GM19025 (cell line): Measurements from ENCODE around the gene PLEKHM2.

Experiments used
- ATAC-seq: cut with Tn5 transposase; IDR thresholded peaks from one replicate; pipeline ENCODE4 v1.9.1; 2021; ENCODE audit warnings: mild to moderate bottlenecking, low read depth, moderate library complexity; ENCODE audit not compliant: unreplicated experiment

Gene PLEKHM2

DNA sequence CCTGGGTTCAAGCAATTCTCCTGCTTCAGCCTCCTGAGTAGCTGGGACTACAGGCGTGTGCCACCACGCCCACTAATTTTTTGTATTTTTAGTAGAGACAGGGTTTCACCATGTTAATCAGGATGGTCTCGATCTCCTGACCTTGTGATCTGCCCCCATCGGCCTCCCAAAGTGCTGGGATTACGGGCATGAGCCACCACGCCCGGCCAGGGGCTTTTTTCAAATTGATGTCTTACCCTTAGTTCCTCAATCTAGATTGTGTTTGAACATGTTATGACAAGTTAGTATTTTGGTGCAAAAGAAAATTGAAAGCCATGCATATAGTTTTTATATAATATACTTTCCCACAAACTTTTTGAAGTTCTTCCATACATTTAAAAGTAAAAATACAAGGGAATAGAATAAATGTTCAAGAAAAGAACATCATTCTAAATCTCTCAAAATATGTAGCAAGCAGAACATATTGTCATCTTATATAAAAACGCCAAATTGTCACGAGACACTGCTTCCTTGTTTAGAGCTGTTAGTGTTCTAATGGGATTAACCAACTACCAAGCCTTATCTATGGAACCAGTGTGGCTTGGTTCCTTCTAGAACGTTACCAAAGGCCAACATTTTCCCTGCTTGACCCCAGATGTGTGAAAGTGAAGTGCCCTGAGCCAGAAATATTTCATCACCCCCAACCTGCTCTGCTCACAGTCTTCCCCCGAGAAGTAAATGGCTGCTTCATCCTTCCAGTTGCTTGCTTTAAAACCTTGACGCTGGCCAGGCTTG, 9.5 kb upstream of the PLEKHM2 start:
- ATAC-seq: no peak

DNA sequence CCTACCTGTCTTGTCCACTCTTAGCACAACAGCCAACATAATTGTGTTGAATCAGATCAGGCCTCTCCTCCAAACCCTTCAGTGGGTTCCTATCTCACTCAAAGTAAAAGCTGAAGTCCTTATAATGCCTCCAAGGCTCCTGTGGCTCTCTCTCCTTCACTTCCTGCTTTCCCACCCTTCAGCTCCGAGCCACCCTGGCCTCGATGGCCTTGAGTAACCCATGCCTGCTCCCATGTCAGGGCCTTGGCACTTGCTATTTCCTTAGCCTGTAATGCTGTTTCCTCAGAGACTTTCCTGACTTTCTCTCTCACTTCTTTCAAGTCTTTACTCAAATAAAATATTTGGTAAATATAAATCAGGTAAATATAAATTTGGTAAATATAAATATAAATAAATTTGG, 8.1 kb upstream of the PLEKHM2 start:
- no peak for ATAC-seq

DNA sequence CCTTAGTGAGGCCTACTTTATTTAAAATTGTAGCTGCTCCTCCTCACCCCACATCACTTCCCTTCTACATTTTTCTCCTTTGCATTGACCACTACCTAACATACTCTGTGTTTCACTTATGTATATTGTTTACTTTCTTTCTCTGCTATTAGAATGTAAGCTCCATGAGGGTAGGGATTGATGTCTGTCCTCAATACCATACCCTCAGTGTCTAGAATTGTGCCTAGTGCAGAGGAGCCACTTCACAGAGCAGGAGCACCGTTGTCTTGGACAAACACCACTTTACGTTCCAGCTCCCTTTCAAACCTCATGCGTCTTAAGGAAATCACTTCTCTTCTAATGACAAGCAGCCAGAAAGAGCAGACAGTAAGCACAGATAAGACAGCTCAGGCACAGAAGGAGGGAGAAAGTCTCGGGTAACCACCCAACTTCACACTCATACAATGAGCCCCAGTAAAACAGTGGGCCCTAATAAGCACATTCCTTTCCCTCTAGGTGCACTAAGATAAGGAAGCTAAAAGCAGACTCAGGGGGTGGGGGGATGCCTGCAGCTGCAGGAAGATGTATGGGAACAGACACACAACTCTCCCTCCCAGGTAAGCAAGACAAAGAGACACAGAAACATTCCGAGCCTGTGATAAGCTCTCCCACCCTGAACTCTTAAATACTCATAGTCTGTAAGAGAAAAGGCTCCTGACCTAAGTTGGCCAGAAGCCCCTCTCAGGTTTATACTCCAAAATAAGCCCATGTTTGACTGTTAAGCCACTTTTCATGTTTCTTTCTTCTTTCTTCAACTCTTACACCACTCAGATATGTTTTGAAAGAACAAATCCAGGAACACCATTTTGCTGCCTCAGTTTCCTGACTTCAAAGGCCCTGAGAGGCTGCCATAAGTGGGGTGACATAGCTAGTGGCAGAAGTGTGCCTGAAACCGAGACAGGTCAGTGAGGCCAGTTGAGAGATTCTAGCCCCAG, 7.1 kb upstream of the PLEKHM2 start:
- no peak for ATAC-seq

DNA sequence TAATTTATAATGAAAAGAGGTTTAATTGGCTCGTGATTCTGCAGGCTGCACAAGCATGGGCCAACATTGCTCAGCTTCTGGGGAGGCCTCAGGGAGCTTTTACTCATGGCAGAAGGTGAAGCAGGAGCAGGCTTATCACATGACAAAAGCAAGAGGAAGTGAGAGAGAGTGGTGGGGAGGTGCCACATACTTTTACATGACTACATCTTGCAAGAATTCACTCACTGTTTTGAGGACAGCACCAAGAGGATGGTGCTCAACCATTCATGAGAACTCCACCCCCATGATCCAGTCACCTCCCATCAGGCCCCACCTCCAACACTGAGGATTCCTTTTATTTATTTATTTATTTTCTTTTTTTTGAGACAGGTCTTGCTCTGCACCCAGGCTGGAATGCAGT, 5.5 kb upstream of the PLEKHM2 start:
- ATAC-seq: no peak

DNA sequence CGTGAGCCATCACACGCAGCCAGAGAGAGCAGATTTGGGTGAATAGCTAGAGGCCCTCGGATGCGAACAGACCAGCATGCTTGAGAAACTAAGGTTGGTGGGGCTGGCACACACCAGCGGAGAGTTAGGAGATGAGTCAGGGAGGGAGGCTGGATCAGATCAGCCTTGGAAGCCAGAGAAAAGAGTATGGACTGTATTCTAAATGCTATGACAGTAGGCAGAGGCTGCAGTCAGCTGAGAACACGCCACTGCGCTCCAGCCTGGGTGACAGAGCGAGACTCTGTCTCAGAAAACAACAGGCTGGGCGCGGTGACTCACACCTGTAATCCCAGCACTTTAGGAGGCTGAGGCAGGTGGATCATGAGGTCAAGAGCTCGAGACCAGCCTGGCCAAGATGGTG, 4.0 kb upstream of the PLEKHM2 start:
- no peak for ATAC-seq

DNA sequence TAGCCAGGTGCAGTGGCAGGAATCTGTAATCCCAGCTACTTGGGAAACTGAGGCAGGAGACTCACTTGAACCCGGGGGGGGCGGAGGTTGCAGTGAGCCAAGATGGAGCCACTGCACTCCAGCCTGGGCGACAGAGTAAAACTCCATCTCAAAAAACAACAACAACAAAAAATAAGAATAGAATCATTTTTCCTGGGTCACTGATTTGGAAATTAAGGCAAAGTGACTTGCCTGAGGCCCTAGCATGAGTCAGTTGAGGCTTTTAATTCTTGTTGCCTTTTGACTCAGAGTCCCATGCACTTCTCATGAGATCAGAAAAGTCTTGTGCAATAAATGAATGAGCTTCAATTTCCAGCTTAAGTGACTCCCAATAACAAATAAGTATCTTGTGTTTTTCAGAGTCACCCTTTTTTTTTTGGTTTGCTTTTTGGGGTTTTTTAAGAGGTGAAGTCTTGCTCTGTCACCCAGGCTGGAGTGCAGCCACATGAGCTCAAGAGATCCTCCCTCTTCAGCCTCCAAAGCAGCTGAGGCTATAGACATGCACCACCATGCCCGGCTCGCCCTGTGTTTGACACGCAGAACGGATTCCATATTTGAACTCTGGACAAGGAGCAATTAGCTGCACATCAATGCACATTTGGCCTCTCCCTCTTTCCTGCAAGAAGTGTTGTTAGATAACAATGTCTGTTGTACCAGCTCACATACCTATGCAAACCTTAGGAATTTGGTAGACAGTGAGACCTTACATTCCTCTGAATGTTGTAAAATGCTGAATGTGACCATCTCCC, 3.4 kb upstream of the PLEKHM2 start:
- ATAC-seq: no peak

DNA sequence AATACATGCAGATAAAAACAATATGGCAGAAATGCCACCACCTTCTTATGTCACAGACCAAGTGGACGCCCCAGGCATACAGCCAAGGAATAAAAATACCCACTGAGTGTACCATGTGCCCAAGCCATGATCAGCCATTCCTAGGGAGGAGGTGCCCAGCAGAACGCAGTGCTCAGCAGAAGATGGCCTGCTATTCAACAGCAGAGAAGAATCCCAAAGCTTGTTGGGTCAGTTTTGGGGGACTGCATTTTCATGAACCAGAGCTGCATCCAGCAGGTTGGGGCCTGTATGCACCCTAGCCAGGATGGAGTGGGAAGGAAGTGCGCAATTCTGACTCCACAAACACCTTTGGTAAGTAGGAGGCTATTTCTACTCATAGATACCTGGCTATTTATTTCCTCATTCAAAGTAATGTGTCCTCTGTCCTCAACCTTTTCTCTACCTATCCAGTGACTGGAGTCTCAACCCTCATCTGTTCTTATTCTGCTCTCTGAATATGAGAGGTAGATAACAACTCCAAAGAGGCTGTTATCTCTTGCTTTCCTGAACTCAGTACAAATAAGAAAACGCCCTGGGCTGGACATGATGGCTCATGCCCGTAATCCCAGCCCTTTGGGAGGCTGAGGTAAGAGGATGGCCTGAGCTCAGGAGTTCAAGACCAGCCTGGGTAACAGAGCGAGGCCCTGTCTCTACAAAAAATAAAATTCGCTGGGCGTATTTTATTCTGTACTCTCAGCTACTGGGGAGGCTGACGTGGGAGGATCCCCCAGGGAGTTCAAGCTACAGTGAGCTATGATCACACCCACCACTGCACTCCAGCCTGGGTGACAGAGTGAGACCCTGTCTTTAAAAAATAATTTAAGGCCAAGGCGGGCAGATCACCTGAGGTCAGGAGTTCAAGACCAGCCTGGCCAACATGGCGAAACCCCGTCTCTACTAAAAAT, 2.5 kb upstream of the PLEKHM2 start:
- ATAC-seq: no peak

DNA sequence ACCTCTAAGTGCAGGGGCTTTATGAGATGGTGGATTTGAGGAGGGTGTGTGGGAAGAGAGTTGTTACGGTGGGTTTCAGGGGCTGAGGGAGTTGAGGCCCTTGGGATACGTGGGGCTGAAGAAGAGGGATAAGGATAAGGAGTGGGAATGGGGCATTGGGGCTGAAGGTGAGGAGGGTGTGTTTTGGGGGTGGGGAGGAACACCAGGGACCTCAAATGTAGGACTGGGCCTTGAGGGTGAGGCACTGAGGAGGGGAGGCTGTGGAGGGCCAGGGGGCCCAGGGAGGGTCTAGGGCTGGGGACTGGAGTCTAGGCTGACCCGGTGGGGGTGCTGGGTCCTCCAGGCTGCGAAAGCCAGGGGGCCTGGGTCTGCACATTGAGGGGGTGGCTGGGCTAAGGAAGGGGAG, 1.2 kb upstream of the PLEKHM2 start:
- no peak for ATAC-seq

DNA sequence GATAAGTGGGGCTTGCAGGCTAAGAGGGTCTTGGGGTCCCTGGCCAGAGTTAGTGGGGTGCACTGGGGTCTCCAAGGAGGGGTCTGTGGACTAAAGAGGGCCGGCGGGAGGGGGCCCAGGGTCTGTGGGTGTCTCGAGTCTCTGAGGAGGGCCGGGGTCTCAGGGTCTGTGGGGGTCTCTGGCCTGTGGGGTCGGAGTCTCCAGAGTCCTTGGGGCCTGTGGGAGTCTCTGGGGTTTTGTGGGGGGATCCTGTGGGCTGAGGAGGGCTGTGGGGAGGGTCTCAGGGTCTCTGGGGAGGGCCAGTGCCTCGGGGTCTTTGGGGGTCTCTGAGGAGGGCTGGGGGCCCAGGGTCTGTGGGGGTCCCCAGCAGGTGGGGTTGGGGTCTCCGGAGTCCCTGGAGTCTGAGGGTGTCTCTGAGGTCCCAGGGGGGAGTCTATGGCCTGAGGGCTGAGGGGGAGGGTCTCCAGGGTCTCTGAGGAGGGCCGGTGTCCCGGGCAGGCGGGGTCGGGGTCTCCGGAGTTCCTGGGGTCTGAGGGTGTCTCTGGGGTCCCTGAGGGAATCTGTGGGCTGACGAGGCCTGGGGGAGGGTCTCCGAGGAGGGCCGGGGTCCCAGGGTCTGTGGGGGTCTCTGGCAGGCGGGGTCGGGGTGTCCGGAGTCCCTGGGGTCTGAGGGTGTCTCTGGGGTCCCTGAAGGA, 628 bp upstream of the PLEKHM2 start:
- ATAC-seq: no peak

DNA sequence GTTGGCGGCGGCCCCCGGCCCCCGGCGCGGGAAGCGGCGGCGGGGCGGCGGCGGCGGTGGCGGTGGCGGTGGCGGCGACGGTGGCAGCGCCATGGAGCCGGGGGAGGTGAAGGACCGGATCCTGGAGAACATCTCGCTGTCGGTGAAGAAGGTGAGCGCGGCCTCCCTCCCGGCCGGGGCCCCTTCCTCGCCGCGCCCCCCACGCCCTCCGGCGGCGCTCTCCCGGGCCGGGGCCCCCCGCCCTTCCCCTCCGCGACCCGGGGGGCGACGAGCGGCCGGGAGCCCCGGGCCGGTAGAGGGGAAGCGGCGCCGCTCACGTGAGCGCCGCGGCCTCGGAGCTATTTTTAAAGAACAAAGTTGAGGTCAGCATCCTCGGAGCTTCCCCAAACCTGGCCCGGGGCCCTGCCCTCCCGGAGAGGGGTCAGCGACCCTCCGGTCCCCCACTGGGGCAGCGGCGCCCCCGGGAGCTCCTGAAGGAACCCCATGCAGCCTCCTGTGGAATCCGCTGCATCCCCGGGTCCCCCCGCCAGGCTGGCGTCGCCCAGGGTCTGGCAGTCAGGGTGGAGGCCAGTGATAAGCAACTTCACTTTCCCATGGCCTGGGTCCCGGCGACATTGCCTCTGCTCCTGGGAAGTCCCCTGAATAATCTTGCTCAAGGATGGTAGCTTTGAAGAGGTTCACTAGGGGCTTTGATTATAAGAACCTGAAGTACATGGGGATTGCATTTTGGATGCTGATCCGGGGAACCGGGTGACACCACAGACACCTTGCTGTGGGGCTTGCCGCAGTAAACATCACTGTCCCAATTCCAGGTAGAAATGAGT, 560 bp downstream of the PLEKHM2 start:
- ATAC-seq: peak; percentile 26

DNA sequence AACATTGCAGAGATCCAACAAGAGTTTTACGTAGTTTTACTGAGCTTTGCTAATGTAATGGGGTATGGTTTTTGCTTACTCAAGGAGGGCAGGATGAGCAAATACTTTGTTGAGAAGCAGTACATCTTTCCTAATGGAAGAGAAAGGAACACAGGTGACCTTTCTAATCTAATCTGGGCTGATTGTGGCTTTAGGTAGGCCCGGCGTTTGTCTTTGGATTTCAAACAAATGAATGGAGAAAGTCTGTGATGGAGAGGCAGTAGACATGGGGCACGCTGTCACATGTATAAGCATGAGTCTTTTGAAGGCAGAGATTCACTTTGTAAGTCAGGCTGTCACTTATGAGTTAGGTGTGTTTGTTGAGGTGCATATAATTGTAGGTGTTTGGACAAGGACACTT, 1.7 kb downstream of the PLEKHM2 start:
- no peak for ATAC-seq

DNA sequence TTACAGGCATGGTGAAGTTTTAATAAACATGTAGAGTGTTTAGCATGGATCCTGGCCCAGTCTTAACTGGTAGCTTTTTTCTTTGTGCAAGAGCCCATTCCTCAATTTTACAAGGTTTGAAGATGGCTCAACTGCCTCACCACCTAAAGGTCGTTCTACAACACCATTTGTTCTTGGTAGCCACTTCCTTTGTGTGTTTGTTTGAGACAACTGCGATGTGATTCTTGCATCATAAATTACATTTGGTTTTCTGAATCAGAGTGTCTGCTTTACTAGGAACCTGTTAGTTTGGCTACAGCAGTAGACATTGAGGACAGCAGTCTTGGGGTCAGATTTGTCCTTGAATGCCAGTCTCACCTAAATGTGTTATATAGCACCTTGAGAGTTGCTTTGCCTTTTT, 3.3 kb downstream of the PLEKHM2 start:
- ATAC-seq: no peak

DNA sequence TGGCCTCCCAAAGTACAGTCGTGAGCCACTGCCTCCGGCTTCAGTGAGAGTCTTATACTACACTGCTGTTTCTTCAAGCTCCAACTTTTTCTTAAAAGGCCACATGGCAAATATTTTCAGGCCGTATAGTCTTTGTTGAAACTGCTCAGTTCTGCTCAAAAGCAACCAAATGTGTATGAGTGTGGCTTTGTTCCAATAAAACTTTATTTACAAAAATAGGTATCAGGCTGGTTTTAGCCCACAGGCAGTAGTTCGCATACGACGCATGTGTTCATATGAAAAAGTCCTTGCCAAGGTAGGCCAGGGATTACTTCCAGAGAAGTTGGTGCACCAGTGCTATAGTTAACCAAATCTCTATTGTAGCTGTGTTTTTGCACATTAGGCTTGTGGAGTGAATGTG, 6.2 kb downstream of the PLEKHM2 start:
- ATAC-seq: no peak

DNA sequence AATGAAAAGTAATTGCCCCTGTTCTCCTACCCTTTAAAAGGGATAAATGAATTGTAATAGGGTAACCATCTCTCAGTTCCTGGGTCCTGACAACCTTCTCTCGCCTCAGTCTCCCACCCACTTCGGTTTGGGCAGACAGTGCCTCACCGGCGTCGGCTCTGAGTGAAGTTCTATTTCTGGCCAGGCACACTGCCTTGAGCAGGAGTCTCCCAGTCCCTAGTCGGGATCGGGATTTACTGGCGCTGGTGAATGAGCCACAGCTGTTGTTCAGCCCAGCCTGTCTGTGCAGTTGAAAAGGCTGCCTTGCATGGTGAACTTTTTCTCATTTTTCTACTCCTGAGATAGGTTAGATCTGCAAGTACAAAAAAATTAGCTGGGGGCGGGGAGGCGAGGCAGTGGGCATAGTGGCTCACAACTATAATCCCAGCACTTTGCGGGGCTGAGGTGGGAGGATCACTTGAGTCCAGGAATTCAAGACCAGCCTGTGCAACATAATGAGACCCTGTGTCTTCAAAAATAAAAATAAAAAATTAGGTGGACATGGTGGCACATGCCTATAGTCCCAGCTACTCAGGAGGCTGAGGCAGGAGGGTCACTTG, 7.4 kb downstream of the PLEKHM2 start:
- ATAC-seq: no peak

DNA sequence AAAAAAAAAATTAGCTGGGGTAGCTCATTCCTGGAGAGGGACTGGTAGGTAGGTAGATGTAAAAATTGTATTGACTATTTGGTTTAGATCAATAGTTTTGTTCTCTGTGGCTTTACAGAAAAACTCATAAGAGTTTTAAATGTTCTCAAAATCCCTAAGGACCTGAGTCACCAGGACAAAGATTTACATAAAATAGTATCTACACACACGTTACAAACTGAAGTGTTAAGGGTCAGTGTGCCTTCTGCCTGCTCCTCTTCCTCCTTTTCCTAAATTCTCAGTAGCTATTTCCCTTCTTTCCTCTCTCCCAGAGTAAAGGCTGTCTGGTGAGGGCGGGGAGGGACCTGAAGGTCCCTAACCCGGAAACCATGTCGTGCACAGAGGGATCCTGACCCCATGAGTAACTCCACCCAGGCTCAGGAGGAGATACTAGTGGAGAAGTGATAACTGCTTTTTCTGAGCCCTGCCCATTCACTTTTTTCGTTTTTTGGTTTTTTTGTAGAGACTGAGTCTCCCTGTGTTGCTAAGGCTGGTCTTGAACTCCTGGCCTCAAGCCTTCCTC, 8.1 kb downstream of the PLEKHM2 start:
- no peak for ATAC-seq

DNA sequence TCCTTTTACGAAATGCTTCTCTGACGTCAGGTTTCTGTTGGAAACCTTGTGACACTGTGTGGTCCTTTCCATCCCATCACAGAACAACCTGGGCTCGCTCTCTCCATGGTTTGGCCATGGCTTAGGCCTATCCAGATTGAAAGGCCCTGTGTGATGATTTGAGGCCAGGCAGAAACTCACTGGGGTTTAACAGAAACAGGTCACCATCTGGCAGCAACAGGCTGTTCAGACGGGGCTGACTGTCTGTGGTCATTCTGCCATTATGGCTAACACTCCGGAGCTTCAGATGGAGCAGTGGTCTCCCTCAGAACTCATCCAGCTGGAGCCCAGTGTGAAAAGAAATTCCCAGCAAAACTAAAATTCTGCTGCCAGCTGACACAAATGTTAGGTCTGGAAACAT, 9.3 kb downstream of the PLEKHM2 start:
- ATAC-seq: no peak

DNA sequence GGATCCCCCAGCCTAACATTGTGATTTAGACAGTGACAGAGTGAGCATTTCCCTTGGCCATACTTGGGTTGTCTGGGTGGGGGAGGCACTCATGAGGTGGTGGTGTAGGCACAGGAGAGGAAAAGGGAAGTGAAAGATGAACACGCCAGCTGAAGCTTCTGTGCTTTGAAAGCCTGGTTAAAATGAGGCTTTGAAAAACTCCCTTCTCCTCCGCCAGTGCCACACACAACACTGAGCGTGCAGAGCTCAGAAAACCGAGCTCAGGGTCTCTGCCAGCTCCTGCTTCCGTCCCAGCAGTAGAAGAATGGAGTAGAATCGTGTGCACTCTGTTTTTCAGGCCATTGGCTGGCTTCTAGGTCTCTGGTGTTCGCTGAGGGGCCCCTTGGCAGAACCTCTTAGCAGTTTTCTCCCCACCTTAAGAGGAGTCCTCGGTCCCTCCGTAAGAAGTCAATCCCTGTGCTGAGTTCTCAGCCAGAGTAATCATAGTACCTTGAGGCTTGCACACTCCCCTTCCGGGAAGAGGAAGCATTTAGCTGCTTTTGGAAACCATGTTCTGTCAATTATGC, 12.9 kb downstream of the PLEKHM2 start:
- peak; percentile 90 for ATAC-seq
